Choroid plexus epithelial cell (primary cell): ENCODE measurements around the gene LANCL2.
A peak's percentile ranks its signal among the peaks of the same experiment; 100 is the strongest.

ENCODE experiments used
- DNase-seq: peaks from one replicate; pipeline ENCODE4 v3.0.0-alpha.2; 2010; ENCODE audit warnings: low read depth
- H3K4me3 ChIP-seq: 2 replicates; pipeline ENCODE4 v1.5.1; 2011; ENCODE audit warnings: low read depth, mild to moderate bottlenecking, control low read depth, low read length, moderate library complexity
- CTCF ChIP-seq: conservative IDR thresholded peaks from 2 replicates; pipeline ENCODE4 v1.5.1; 2011; ENCODE audit warnings: low read depth, mild to moderate bottlenecking, control low read depth, inconsistent platforms, low read length, moderate library complexity

Gene LANCL2, protein sequence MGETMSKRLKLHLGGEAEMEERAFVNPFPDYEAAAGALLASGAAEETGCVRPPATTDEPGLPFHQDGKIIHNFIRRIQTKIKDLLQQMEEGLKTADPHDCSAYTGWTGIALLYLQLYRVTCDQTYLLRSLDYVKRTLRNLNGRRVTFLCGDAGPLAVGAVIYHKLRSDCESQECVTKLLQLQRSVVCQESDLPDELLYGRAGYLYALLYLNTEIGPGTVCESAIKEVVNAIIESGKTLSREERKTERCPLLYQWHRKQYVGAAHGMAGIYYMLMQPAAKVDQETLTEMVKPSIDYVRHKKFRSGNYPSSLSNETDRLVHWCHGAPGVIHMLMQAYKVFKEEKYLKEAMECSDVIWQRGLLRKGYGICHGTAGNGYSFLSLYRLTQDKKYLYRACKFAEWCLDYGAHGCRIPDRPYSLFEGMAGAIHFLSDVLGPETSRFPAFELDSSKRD

GRCh38 chr7:55365205-55365674, at the start of gene LANCL2:
Gene LANCL2 (plus strand): TSS chr7:55365337. CDS start chr7:55366026, 689 bp downstream.
- H3K4me3 ChIP-seq: peak within 1 kb of the TSS; percentile 99
- peak; percentile 55 for DNase-seq
- no peak for TF ChIP-seq CTCF

- no peak overlapping the region for H3K4me3 ChIP-seq
- TF ChIP-seq CTCF: no peak
- peak; percentile 92 for DNase-seq
These were observed 39.8 kb upstream of the LANCL2 start for GRCh38 chr7:55325371-55325792.

DNA sequence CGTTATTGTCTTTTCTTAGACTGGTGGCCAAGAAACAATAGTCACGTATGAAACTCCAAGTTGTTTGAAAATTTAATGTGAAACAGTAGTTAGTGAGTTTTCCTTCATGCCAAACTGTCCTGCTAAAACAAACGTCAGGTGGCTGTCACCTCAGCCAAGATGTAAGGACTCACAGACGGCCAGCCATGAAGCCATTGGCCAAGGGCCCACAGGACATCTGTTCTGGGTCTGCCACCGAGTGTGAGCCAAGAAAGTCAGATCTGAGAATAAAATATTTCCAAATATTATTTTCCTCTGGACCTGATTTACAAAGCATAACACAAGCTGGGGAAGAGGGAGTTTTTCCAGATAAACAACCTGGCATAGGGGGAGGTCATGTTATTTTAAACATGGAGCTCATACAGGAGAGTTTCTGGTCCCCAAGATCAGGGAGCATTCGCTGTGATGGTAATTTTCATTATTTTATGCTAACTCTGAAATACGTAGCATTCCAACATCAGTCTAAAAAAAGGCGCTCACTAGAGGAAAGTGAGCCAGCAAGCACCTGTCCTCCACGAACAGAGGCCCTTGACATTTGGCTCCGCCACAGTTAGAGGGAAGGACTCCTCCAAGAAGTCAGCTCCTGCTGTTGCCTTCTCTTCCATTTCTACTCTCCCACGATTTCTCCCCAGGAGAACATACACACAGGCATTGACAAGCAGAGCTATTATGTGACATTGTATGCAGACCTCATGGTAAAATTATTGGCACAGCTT, 38.9 kb upstream of the LANCL2 start:
- DNase-seq: no peak
- TF ChIP-seq CTCF: no peak

DNA sequence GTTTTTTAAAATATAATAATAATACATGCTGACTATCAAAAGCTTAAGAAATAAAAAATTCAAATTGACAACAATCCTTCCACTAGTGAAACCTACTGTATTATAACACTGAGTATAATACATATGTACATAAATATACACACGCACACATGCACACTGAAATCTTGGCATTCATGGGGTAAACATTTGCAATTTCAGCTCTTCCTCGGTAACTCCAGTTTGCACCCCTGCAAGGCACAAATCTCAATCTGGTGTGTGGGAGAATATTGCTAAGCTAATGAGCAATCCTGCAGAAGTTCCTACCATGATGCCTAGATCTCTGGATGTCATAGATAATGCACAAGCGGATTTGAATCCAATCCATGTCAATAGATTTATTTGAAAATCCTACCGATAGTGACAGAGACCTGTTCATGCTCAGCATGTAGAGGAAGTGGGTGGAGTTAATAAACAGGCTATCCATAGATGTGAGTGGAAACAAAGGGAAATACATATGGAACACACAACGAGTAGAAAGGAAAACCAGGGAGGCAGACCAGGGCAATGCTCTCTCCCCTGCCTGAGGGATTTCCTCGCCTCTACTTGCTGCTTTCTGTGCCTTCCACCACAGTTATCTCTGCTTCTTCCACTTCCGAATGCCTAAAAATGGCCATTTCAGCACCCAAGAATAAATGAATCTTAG, 38.1 kb upstream of the LANCL2 start:
- H3K4me3 ChIP-seq: no peak overlapping the region
- DNase-seq: no peak
- TF ChIP-seq CTCF: no peak

More for the DNA sequence above, 38.9 kb upstream of the LANCL2 start:
- no peak overlapping the region for H3K4me3 ChIP-seq

- H3K4me3 ChIP-seq: no peak overlapping the region
- no peak for TF ChIP-seq CTCF
- DNase-seq: no peak
These were observed 30.0 kb upstream of the LANCL2 start for GRCh38 chr7:55335151-55335550.

- TF ChIP-seq CTCF: no peak
- no peak overlapping the region for H3K4me3 ChIP-seq
- DNase-seq: no peak
These were observed 29.4 kb upstream of the LANCL2 start for GRCh38 chr7:55335786-55336185.
